Measurements from ENCODE around the gene ATP10A. TPM values are rescaled to one million over a fixed set of nuclear protein-coding genes. Genes with fewer than 3 reads are reported as not detected.

The ATP10A gene
- total RNA-seq, 2 donors from 2014 or later, result 5.6 to 14.3 TPM

GRCh38 chr15:25870938-25871337, 7.8 kb upstream of the ATP10A start:
- WGBS, result 77% methylated on average over 2 of the region's 2 CpGs
- Histone ChIP-seq H3K4me1 (replicated peaks) (no peaks in the 10 kb centered on the region), H3K36me3 (no peaks in the 10 kb centered on the region), H3K4me3 (no peak overlapping the region), H3K27ac (no peak overlapping the region), H3K27me3 (replicated peaks; ENCODE audit: insufficient read depth) (no peaks in the 10 kb centered on the region), H3K9me3 (no peaks in the 10 kb centered on the region)
- no peak for DNase-seq (ENCODE audit: low spot score)
- TF ChIP-seq, protein P1, sequence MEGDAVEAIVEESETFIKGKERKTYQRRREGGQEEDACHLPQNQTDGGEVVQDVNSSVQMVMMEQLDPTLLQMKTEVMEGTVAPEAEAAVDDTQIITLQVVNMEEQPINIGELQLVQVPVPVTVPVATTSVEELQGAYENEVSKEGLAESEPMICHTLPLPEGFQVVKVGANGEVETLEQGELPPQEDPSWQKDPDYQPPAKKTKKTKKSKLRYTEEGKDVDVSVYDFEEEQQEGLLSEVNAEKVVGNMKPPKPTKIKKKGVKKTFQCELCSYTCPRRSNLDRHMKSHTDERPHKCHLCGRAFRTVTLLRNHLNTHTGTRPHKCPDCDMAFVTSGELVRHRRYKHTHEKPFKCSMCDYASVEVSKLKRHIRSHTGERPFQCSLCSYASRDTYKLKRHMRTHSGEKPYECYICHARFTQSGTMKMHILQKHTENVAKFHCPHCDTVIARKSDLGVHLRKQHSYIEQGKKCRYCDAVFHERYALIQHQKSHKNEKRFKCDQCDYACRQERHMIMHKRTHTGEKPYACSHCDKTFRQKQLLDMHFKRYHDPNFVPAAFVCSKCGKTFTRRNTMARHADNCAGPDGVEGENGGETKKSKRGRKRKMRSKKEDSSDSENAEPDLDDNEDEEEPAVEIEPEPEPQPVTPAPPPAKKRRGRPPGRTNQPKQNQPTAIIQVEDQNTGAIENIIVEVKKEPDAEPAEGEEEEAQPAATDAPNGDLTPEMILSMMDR (IDR thresholded peaks at IDR 0.05), result no peak
- no peak for TF ChIP-seq POLR2AphosphoS5 (IDR thresholded peaks at IDR 0.05)
- TF ChIP-seq POLR2A (IDR thresholded peaks at IDR 0.05), result no peak
- intact Hi-C loops (cut with DNase I), result no loop called here

DNA sequence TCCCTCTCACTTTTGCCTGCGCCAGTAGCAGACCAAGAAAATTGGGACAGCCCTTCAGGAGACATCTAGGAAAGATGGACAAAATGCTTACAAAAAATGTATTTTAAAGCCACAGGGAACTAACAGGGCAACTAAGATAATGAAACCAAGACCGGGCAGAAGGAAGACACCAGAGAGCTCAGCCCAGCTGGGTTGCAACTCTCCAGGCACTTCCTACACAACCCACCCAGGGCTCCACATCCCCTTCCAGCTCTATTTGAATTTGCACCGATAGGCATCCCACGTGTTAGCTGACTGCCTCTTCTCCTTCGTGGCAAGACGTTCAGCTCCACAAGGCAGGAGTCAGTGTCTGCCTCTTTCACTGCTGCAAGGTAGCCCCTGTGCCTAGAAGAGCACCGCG, 6.6 kb upstream of the ATP10A start:
- Histone ChIP-seq H3K4me3 (no peak overlapping the region), H3K9me3 (no peaks in the 10 kb centered on the region), H3K4me1 (replicated peaks) (no peaks in the 10 kb centered on the region), H3K27ac (no peak overlapping the region), H3K27me3 (replicated peaks; ENCODE audit: insufficient read depth) (no peaks in the 10 kb centered on the region), H3K36me3 (no peaks in the 10 kb centered on the region)
- WGBS, result 58% methylated on average over 8 of the region's 8 CpGs
- TF ChIP-seq POLR2A (IDR thresholded peaks at IDR 0.05), result no peak
- TF ChIP-seq POLR2AphosphoS5 (IDR thresholded peaks at IDR 0.05), result no peak
- TF ChIP-seq, protein P1 (IDR thresholded peaks at IDR 0.05), result no peak
- intact Hi-C loops (cut with DNase I), result loop anchor here (10.0 kb wide), 2 partner anchors 55 to 215 kb away; no protein-coding TSS in a partner anchor
- DNase-seq (ENCODE audit: low spot score), result no peak

- Histone ChIP-seq H3K9me3 (no peaks in the 10 kb centered on the region), H3K36me3 (no peaks in the 10 kb centered on the region), H3K4me3 (no peak overlapping the region), H3K27me3 (replicated peaks; ENCODE audit: insufficient read depth) (no peaks in the 10 kb centered on the region), H3K4me1 (replicated peaks) (no peaks in the 10 kb centered on the region), H3K27ac (no peak overlapping the region)
- 93% methylated on average over 7 of the region's 7 CpGs for WGBS
- intact Hi-C loops (cut with DNase I), result loop anchor here (10.0 kb wide), 2 partner anchors 58 to 218 kb away; no protein-coding TSS in a partner anchor
- TF ChIP-seq POLR2AphosphoS5 (IDR thresholded peaks at IDR 0.05) (no peak), POLR2A (IDR thresholded peaks at IDR 0.05) (no peak)
- TF ChIP-seq, protein P1 (IDR thresholded peaks at IDR 0.05), result no peak
- no peak for DNase-seq (ENCODE audit: low spot score)
These were observed 3.7 kb upstream of the ATP10A start for GRCh38 chr15:25866874-25867273.

DNA sequence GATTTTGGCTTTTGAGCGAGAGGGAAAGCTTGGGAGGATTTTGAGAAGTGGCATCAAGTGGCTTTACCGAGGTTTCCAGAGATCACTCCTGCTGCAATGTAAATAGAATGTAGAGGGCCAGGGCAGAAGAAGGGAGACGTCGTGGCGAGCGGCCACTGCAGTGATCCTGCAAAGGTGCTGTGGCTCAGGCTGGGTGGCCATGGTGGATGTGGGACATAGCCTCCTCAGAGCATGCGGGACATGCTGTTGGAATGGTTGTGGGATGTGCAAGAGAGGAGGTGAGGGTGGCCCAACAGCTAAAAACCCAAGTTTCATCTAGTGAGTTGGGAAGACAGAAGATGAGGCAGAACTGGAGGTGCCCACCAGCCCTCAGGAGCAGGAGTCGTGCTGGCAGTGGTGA, 3.1 kb upstream of the ATP10A start:
- intact Hi-C loops (cut with DNase I), result loop anchor here (10.0 kb wide), 2 partner anchors 59 to 219 kb away; no protein-coding TSS in a partner anchor

GRCh38 chr15:25864966-25865365, 1.8 kb upstream of the ATP10A start:
- Histone ChIP-seq H3K27ac (no peak overlapping the region), H3K9me3 (no peaks in the 10 kb centered on the region), H3K36me3 (no peaks in the 10 kb centered on the region), H3K27me3 (replicated peaks; ENCODE audit: insufficient read depth) (no peaks in the 10 kb centered on the region), H3K4me3 (no peak overlapping the region), H3K4me1 (replicated peaks) (peaks cover 5% of the 10 kb centered on the region)
- DNase-seq (ENCODE audit: low spot score), result no peak
- intact Hi-C loops (cut with DNase I), result loop anchor here (5.0 to 10.0 kb wide), 3 partner anchors 60 to 220 kb away; no protein-coding TSS in a partner anchor
- WGBS, result 96% methylated on average over 3 of the region's 3 CpGs
- TF ChIP-seq, protein P1 (IDR thresholded peaks at IDR 0.05), result no peak
- no peak for TF ChIP-seq POLR2AphosphoS5 (IDR thresholded peaks at IDR 0.05)
- TF ChIP-seq POLR2A (IDR thresholded peaks at IDR 0.05), result no peak

More for the DNA sequence above, 3.1 kb upstream of the ATP10A start:
- Histone ChIP-seq H3K4me1 (replicated peaks) (no peaks in the 10 kb centered on the region), H3K36me3 (no peaks in the 10 kb centered on the region), H3K27me3 (replicated peaks; ENCODE audit: insufficient read depth) (no peaks in the 10 kb centered on the region), H3K27ac (no peak overlapping the region), H3K4me3 (no peak overlapping the region), H3K9me3 (no peaks in the 10 kb centered on the region)
- TF ChIP-seq POLR2A (IDR thresholded peaks at IDR 0.05) (no peak), POLR2AphosphoS5 (IDR thresholded peaks at IDR 0.05) (no peak)
- TF ChIP-seq, protein P1 (IDR thresholded peaks at IDR 0.05), result no peak
- WGBS, result 94% methylated on average over 8 of the region's 8 CpGs
- no peak for DNase-seq (ENCODE audit: low spot score)
